GM18511 (cell line): Measurements from ENCODE around the gene UBTD1.
"Not testable (repeated sequence)": the region's sequence is repeated elsewhere in the genome, so short reads cannot be mapped to it uniquely, and the experiment has no call there.

Source experiments
- ATAC-seq: cut with Tn5 transposase; IDR thresholded peaks from one replicate; pipeline ENCODE4 v1.9.1; 2021; ENCODE audit warnings: mild to moderate bottlenecking, moderate library complexity; ENCODE audit not compliant: unreplicated experiment

Gene UBTD1

DNA sequence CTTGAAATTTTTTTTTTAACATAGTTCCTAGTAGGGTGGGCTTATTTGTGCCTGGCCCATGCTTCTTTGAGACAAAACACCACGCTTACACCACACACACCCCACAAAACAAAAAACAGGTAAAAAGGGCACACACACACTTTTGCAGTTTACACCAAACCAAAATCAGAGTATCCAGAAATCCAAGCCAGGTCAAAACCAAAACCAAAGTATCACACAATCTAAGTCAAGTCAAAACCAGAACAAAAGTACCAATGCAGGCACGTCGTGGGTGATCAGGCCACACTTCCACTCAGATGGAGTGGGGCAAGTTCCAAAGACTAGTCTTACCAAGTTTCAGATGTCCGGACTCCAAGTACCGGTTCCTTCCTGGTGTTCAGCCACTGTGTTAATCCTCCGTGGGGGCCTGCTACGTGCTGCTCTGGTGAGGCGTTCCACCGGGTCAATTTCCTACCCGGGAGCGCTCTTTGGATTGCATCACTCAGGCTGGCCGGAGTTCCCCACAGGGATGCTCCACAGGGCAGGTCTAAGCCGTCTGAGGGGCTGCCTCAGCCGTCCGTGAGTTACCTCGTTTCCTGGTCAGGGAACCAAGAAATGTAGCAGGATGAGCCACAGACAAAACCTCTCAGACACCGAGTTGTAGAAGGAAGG lies 62.1 kb downstream of the UBTD1 start:
- not testable (repeated sequence) for ATAC-seq

DNA sequence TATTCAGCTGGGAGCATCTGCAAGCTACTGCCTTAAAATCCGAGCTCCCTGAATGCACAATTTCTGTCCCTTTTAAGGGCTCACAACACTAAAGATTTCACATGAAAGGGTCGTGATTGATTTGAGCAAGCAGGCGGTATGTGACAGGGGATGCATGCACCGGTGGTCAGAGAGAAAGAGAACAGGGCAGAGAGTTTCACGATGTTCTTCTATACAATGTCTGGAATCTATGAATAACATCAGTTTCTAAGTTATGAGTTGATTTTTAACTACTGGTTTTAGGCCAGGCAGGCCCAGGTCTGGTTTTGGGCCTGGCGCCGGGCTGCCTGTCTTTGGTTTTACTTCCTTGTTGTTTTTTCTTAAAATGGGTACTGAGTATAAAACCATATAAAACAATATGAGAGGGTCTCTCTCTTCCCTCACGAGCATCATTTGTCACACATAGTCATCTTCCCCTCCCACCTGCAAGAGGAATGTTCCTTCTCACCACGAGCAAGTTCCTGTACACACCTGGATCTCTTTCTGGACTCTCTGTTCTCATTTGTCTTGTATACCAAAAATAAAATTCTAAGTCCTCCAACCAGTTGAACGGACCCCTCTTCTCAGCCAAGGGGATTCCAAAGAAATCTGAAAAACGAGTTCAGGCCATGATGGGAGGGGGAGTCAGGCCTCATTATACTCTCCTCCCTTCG lies 62.8 kb downstream of the UBTD1 start:
- not testable (repeated sequence) for ATAC-seq

DNA sequence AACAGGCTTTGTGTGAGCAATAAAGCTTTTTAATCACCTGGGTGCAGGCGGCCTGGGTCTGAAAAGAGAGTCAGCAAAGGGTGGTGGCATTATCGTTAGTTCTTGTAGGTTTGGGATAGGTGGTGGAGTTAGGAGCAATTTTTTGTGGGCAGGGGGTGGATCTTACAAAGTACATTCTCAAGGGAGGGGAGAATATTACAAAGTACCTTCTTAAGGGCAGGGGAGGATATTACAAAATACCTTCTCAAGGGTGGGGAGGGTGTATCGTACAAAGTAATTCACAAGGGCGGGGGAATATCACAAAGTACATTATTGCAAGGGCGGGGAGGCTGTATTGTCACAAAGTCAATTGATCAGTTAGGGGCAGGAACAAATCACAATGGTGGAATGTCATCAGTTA lies 63.6 kb downstream of the UBTD1 start:
- ATAC-seq: not testable (repeated sequence)

DNA sequence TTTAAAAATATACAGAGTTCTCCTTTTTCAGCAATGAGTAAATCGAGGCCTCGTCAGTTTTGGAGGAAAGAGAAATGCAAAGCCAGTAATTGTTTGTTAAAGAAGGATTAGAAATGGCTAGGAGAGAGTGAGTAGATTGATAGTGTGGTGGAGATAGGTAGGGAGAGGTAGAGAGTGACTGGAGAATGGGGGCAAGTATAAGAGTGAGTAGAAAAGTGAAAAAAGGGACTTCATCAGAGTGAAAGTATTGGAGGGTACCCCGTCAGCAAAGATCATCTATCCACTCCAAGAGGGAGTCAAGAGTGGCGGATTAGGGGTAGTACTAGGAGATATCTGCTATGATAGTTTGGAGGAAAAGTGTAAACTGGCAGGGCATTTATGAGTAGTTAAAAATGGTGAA lies 64.6 kb downstream of the UBTD1 start:
- no peak for ATAC-seq

DNA sequence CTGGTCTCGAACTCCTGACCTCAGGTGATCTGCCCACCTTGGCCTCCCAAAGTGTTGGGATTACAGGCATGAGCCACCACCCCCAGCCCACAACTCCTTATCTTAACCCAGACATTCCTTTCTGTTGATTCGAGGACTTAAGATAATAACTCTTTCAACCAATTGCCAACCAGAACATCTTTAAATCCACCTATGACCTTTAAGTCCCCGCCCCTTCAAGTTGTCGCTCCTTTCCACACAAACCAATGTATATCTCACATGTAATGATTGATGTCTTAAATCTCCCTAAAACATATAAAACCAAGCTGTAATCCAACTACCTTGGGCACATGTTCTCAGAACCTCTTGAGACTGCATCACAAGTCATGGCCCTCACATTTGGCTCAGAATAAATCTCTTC lies 66.1 kb downstream of the UBTD1 start:
- no peak for ATAC-seq

DNA sequence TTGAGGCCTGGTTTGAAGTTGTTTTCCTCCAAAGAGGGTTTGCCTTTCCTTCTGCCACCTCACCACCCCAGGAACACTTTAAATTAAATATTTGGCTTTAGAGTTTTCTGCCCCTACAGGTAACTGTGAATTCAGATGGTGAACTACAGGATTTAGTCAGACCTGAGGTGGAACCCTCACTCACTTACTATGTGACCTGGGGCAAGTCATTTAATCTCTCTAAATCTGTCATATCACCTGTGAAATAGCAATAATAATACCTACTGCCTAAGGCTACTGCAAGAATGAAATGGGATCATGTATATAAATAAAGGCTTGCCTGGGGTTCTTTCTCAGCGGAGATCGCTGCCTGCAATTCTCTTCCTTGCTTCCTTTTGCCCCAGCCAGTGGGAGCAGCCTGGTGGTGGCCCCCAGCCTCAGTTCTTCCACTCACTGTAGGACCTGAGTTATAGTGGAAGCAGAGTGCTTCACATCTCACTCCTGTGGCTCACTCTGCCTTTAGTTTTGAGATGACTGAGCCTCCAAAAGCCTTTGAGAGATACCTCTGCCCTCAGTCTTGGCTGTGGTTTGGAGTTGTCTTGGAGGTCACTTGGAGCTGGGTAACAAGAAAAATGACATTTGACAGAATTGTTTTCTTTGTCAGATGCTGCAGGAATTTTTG lies 67.7 kb downstream of the UBTD1 start:
- ATAC-seq: no peak

DNA sequence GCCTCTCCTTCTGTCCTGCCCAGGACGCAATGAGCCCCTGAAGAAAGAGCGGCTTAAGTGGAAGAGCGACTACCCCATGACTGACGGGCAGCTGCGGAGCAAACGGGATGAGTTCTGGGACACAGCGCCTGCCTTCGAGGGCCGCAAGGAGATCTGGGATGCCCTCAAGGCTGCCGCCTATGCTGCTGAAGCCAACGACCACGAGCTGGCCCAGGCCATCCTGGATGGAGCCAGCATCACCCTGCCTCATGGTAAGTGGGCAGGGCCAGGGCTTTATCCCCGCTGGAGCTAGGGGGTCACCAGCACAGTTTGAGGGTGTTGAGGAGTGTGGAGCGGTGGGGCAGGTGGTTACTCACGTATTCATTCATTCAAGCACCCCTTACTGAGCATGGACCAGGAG lies 69.2 kb downstream of the UBTD1 start:
- ATAC-seq: no peak

DNA sequence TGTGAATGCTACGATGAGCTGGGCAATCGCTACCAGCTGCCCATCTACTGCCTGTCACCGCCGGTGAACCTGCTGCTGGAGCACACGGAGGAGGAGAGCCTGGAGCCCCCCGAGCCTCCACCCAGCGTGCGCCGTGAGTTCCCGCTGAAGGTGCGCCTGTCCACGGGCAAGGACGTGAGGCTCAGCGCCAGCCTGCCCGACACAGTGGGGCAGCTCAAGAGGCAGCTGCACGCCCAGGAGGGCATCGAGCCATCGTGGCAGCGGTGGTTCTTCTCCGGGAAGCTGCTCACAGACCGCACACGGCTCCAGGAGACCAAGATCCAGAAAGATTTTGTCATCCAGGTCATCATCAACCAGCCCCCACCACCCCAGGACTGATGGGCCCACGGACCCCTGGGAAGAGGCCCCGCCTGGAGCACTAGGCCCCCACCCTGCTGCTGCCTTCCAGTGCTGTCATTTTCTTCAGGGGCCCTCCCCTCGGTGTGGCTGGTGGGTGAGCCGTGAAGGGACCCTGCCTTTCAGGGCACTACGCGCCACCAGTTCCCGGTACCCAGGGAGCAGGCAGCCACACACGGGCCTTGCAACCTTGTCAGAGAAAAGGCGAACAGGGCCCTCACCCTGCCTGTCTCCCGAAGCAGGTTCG lies 71.5 kb downstream of the UBTD1 start:
- no peak for ATAC-seq

DNA sequence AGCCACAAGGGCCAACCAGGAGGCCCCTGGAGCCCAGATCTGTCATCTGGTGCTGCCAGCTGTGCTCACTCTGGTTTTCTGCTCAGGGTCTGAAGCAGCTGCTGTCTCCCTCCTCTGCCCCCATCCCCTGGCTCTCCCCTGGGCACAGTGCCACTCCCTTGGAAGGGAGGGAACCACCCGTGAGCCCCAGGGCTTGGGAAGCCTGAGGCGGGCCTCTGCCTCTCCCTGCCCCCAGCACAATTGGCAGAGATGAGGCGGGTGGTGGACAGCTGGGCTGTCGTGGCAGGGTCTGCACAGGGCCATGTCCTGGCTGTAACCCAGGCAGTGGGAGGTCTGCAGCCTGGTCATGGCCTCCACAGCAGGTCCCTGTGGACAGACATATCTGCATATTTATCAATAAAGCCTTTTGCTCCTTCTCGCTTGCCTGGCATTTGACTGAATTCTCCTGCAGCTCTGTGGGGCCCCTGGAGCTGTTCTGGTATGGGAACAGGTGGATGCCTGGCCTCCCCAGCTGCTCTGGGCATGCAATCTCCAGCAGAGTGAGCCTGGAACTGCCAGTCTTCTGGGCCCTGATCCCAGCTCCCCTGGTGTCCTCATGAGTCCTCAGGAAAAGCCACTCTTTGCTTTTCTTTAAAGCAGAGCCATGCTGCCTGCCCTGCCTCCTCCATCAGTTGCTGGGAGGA lies 72.2 kb downstream of the UBTD1 start:
- ATAC-seq: no peak

DNA sequence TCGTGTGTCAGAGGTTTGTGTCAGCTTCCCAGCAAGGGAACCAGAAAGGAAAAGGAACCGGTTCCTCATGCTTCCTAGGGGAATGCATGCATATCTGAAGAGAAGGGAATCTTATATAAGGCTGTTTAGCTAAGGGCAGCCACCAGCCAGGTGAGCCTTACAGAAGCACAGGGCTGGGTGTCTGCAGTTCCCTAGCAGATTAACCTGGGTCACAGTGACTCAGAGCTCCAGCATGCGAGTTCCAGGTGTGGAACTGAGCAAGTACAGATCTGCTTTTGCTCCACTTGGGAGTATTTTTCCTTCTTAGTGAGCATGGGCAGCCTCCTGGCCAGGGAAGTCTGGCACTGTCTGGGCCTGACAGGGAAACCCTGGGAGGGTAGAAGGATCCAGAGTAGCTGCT lies 72.9 kb downstream of the UBTD1 start:
- no peak for ATAC-seq

DNA sequence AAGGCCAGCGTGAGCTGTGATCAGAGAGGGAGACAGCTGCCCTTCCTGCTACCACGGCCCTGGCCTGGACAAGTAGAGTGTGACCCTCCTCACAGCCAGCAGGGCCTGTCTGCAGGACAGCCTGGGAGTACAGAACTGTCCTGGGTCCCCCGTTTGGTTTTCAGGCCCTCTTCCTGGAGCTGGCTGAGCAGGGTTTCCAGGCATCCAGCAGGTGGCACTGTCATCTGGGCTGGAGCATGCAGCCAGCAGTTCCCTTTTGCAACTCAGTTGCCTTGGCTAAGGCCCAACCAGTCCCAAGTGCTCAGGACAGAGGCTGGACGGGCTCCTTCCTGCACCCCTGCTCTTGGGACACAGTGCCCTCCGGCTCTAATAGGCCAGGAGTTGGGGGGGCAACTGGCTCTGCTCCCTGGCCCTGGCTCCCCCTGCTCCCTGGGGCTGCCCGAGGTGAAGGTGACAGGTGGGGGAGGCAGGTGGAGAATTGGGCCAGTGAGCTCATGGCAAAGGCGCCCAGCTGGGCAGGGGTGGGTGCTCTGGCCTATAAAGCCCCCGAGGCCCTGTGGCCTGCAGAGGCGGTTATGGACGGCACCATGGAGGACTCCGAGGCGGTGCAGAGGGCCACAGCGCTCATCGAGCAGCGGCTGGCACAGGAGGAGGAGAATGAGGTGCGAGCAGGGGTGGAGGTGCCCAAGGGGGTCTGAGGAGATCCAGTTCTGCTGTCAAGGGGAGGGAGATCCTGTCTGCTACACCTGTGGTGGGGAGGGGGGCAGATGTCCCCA lies 73.7 kb downstream of the UBTD1 start, which contains the start of gene ANKRD2:
ANKRD2 (plus strand) TSS at position 566 of the 776 bp plus-strand sequence; CDS start at position 576, 10 bp downstream.
- peak; percentile 80 for ATAC-seq

DNA sequence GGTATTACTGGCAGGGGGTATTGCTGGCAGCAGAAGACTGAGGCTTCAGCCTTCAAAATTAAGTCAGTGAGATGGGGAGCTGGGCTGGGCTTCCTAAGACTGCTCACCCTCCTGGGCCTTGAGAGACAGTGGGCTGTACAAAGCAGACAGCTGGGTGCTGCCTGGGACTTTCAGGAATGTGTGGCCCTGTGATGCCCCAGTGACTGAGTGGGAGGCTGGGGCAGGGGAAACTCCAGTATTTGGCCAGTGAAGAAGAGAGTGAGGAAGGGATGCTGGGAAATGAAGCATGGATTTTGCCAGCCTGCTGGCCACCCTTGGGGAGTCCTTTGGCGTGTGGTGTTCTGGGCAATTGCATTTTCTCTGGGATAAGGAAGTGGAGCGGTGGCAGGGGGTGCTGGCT lies 74.3 kb downstream of the UBTD1 start:
- ATAC-seq: no peak

DNA sequence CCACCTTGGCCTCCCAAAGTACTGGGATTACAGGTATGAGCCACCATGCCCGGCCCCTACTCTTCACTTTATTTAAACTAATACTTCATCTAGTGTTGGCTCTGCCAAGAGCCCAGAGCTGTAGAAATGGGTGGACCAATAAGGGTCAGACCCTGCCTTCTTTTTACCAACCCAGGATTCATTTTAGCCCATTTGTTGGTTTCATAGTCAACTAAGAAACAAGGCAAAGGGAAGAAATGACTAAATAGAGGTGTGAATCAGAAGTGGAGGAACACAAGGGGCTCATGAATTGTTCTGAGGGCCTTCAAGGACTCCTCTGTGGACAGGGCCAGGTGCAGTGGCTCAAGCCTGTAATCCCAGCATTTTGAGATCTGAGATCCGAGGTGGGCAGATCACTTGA lies 74.9 kb downstream of the UBTD1 start:
- no peak for ATAC-seq

DNA sequence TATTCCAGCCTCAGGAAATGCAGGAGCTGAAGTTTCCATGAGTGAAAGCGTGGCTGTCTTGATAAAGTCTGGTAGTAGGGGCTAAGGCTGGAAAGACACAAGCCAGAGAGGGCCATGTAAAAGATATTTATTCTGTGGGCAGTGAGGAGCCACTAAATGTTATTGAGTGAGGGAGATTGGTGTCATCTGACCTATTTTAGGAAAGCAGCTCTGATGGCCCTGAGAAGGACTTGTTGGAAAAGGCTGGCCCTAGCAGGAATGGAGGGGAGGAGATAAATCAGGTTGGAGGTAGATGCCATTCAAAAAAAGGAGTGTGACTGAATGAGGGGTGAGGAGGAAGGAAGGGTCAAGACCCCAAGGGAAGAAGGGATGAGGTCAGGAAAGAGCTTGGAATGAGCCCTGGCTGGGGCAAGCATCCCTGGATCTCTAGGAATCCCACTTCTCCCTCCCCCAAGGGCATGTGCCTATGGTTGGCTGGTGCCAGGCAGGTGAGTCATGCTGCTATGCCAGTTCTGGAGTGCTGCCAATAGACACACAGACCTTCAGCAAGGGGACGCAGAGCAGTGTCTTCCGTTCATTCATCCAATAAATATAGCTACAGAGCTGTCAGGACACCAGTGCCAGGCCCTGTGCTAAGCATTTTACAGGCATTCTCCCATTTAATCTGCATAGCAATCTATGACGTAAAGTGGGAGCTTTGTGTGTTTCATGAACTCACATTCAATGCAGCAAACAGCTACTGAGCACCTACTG lies 75.8 kb downstream of the UBTD1 start:
- ATAC-seq: no peak

DNA sequence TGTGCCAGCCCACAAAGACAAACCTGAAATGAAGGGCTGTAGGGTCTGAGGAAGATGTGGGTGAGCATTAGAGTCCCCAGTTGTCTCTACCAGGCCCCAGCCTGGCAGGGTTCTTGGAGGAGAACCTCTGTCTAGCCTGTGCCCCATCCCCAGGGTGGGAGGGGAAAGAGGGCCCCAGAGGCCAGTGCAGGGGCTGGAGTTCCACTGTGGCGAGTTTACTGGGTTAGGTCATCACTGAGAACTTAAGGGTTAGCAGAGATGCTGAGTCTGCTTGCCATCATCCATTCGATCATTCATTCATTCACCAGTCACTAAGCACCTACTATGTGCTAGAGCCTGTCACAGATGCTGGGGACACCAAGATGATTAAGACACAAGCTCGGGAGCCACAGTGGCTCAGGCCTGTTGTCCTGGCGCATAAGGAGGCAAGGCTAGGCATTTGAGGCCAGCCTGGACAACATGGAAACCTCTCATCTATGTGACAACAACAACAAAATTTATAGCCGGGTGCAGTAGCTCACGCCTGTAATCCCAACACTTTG lies 76.5 kb downstream of the UBTD1 start:
- ATAC-seq: no peak

DNA sequence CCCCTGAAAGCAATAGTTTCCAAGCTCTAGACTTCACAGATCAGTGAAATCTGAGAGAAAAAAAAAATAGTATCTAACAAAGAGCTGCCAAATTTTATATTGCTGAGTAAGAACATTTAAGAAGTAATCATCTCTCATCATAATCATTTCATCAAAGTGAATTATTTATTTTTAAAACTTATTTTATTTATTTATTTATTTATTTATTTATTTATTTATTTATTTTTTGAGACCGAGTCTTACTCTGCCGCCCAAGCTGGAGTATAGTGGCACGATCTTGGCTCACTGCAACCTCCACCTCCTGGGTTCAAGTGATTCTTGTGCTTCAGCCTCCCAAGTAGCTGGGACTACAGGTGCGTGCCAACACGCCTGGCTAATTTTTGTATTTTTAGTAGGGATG lies 77.8 kb downstream of the UBTD1 start:
- ATAC-seq: not testable (repeated sequence)

DNA sequence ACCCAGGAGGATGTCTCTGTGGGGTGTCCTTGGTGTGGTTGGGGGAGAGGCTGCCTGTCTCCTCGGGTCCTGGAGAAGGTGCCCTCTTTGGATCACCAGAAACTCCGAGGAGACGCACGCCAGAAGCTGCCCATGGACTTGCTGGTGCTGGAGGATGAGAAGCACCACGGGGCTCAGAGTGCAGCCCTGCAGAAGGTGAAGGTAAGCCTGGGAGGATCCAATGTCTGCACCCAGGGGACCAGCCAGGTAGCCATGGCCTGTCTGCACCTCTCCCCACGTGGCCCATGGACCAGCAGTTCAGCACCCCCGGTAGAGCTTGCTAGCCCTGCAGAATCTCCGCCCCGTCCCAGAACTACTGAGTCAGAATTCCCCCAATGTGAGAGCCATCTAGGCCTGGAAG lies 79.0 kb downstream of the UBTD1 start:
- no peak for ATAC-seq

DNA sequence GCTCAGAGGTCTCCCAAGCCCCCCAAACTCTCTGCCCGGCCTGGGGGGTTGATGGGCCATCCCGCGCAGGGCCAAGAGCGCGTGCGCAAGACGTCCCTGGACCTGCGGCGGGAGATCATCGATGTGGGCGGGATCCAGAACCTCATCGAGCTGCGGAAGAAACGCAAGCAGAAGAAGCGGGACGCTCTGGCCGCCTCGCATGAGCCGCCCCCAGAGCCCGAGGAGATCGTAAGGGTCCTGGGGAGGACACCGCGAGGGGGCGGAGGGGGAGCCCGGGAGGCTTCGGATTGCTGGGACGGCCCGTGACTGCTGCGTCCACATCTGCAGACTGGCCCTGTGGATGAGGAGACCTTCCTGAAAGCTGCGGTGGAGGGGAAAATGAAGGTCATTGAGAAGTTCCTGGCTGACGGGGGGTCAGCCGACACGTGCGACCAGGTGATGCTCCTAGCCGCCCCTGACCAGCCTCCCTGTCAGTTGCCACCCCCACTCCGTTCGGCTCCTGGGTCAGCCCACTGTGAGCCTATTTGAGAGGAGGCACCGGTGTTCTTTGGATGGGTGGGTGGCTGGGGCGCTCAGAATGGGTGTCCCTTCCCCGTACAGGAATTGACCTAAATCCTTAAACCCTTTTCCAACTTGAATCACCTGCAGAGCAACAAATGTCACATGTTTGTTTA lies 79.6 kb downstream of the UBTD1 start:
- no peak for ATAC-seq
